RWPE1 (cell line): ENCODE data around the gene COL4A3.

Experiments
- CTCF ChIA-PET: fragments of 350-600 bp; sonication (Branson Sonifier 250); formaldehyde crosslinking; extraction: SDS; loops from one replicate; lab custom pipeline; 2021; lab: Yijun Ruan, JAX
- POLR2A ChIA-PET: fragments of 400-600 bp; formaldehyde crosslinking; extraction: SDS; loops from one replicate; lab custom pipeline; 2020; ENCODE audit warnings: antibody characterized with exemption; ENCODE audit not compliant: low non-redundant PET; lab: Yijun Ruan, JAX
- DNase-seq: peaks from one replicate; pipeline ENCODE4 v3.0.0; 2012; ENCODE audit warnings: low spot score
- H3K27ac ChIP-seq: fragments of 450-650 bp; 2 replicates; pipeline ENCODE4 v1.5.1; 2017
- TF ChIP-seq, protein P1 (sequence below): fragments of 450-650 bp; conservative IDR thresholded peaks from 2 replicates; pipeline ENCODE4 v1.5.1; 2017; ENCODE audit warnings: low read depth, mild to moderate bottlenecking

Gene COL4A3

GRCh38 chr2:227182765-227183164 lies 18.3 kb downstream of the COL4A3 start:
- ChIA-PET CTCF (no interaction called here), POLR2A (no interaction called here)
- H3K27ac ChIP-seq: no peak overlapping the region
- no peak for DNase-seq
- TF ChIP-seq, protein P1, sequence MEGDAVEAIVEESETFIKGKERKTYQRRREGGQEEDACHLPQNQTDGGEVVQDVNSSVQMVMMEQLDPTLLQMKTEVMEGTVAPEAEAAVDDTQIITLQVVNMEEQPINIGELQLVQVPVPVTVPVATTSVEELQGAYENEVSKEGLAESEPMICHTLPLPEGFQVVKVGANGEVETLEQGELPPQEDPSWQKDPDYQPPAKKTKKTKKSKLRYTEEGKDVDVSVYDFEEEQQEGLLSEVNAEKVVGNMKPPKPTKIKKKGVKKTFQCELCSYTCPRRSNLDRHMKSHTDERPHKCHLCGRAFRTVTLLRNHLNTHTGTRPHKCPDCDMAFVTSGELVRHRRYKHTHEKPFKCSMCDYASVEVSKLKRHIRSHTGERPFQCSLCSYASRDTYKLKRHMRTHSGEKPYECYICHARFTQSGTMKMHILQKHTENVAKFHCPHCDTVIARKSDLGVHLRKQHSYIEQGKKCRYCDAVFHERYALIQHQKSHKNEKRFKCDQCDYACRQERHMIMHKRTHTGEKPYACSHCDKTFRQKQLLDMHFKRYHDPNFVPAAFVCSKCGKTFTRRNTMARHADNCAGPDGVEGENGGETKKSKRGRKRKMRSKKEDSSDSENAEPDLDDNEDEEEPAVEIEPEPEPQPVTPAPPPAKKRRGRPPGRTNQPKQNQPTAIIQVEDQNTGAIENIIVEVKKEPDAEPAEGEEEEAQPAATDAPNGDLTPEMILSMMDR: no peak

DNA sequence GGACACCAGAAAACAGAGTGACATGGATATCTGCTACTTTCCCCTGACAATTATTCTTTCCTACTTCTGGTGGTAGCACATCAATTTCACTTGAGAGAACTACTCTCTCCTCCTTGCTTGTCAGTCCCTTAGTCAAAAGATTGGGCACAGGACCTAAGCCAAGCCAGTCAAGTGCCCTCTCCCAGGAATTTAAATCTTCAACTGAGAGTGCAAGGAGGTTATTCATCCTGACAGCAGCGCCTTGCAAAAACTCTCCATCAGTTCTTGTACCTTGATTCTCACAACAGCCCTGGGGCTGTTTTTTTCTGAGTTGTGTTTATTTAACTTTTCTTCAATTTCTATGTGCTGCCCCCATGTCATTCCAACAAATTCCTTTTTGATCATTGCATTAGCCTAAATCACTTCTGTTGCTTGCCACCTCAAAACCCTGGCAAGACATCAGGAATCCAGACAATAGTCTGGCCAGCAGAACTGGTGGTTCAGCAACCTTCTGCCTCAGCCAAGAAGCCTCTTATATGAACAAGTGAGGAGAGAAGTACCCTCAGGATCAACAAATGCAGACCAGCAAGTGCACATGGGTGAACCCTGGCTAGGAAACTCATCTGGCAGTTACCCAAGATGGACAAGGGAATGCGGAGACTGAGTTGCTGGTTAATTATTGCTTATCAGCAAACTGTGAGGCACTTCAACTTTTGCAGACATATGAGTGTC lies 19.4 kb downstream of the COL4A3 start:
- ChIA-PET CTCF (interaction anchor here (0.5 kb wide), 1 partner anchor 77 kb away, joined by 3 read pairs; no protein-coding TSS in a partner anchor), POLR2A (no interaction called here)
- no peak for DNase-seq
- TF ChIP-seq, protein P1: no peak
- H3K27ac ChIP-seq: no peak overlapping the region

DNA sequence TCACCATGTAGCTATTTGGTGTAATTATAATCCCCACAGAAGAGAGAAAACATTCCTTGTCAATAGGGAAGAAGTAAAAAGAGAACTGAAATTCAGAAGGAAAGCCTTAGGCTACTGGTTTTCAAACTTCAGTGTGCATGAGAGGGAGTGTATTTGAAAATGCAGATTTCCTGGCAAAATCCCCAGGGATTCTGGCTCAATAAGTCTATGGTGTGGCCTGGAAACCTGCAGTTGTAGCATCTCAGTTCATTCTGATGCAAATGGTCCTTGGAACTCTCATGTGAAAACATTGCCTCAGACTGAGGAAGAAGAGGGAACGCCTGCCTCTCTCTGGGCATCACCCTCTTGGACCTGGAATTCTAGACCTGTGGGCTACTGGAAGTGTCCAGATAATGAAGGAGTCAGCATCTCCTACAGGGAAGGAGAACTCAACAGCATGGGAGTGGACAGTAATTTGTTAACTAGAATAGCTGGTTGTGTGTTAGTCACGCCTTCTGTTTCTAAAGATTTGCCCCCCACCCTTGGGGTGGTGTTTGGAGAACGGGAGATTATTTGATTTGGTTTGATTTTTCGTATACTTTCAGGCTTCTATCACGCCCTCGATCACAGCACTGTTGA lies 21.3 kb downstream of the COL4A3 start:
- ChIA-PET CTCF (interaction anchor here (1.0 kb wide), 1 partner anchor 53 kb away, joined by 3 read pairs; no protein-coding TSS in a partner anchor), POLR2A (no interaction called here)
- DNase-seq: no peak
- TF ChIP-seq, protein P1: no peak
- H3K27ac ChIP-seq: no peak overlapping the region

DNA sequence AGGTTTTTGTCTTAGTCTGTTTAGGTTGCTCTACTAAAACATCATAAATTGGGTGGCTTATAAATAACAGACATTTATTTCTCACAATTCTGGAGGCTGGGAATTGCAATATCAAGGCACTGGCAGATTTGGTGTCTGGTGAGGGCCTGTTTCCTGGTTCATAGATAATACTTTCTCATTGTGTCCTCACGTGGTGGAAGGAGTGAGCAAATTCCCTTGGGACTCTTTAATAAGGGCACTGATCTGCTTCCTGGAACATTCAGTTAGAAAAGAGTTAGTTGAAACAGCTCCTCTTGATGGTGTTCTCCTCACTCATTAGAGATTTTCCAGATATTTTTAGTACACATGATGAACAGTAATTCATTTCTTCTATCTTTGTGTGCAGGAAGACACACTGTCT lies 22.3 kb downstream of the COL4A3 start:
- TF ChIP-seq, protein P1: no peak
- ChIA-PET CTCF (interaction anchor here (1.0 kb wide), 1 partner anchor 52 kb away, joined by 3 read pairs; no protein-coding TSS in a partner anchor), POLR2A (no interaction called here)
- no peak for DNase-seq
- H3K27ac ChIP-seq: no peak overlapping the region

GRCh38 chr2:227188292-227188691 lies 23.9 kb downstream of the COL4A3 start:
- no peak overlapping the region for H3K27ac ChIP-seq
- POLR2A ChIA-PET: no interaction called here

GRCh38 chr2:227191367-227191766 lies 26.9 kb downstream of the COL4A3 start:
- TF ChIP-seq, protein P1: no peak
- ChIA-PET POLR2A (no interaction called here), CTCF (interaction anchor here (0.6 kb wide), 1 partner anchor 288 kb away, joined by 4 read pairs; no protein-coding TSS in a partner anchor)
- no peak overlapping the region for H3K27ac ChIP-seq
- no peak for DNase-seq

More at GRCh38 chr2:227188292-227188691, 23.9 kb downstream of the COL4A3 start:
- TF ChIP-seq, protein P1: no peak
- no peak for DNase-seq
- CTCF ChIA-PET: no interaction called here
